Thyroid gland (tissue), 4 donors: ENCODE data around the gene MBTPS2. TPM values are rescaled to one million over a fixed set of nuclear protein-coding genes. Genes with fewer than 3 reads are reported as not detected.
"Not testable (repeated sequence)": the region's sequence is repeated elsewhere in the genome, so short reads cannot be mapped to it uniquely, and the experiment has no call there.

Experiments used
- DNase-seq, 2 donors: peaks; one replicate each; pipeline ENCODE4 v3.0.0-alpha.2; 2019
- H3K27ac ChIP-seq, 3 donors: fragments of 200-600 bp; sonication (generic); 1 replicate in 2 of 3; 2 replicates in 1 of 3; pipeline ENCODE4 v1.5.1; 2016 to 2019; ENCODE audit warnings: mild to moderate bottlenecking in 1 of 3, moderate library complexity in 1 of 3
- H3K27me3 ChIP-seq: fragments of 200-600 bp; sonication (generic); one replicate; pipeline ENCODE4 v1.5.1; 2019
- H3K36me3 ChIP-seq, 2 donors: fragments of 200-600 bp; sonication (generic); one replicate each; pipeline ENCODE4 v1.5.1; 2016 to 2019
- H3K4me1 ChIP-seq, 2 donors: fragments of 200-600 bp; sonication (generic); one replicate each; pipeline ENCODE4 v1.5.1; 2017 to 2019
- H3K4me3 ChIP-seq, 3 donors: fragments of 200-600 bp; sonication (generic); replicated peaks in 1 of 3; 1 replicate in 2 of 3; 2 replicates in 1 of 3; pipeline ENCODE4 v1.5.1; 2016; ENCODE audit warnings: mild to moderate bottlenecking in 1 of 3
- H3K9me3 ChIP-seq: fragments of 200-600 bp; sonication (generic); one replicate; pipeline ENCODE4 v1.5.1; 2017
- POLR2A ChIP-seq, 2 donors: fragments of 450-650 bp; IDR thresholded peaks; one replicate each; pipeline ENCODE4 v1.6.1; 2017; ENCODE audit warnings: antibody characterized with exemption in 2 of 2, mild to moderate bottlenecking in 2 of 2, moderate library complexity in 1 of 2
- WGBS, 2 donors: methylation state at CpG; one replicate each; pipeline ENCODE4 v1.1.5; 2017; 5-methylcytosine and 5-hydroxymethylcytosine counted together
- intact Hi-C: fragments of 100-400 bp; cut with DNase I; formaldehyde crosslinking; loops from one replicate; pipeline ENCODE4 v1.15.1; 2023
- total RNA-seq, 4 donors: library from RNA; depleted of rRNA; stranded (reverse); fragments of >200 nt; gene quantifications; one replicate each; pipeline ENCODE4 v1.2.3, GENCODE V29; 2016
- TF ChIP-seq, protein P1 (sequence below), 6 experiments: fragments of 200-600 bp in 3 of 6; fragments of 450-650 bp in 3 of 6; sonication (generic) in 3 of 6; IDR thresholded peaks; one replicate each; pipeline ENCODE4 v1.5.1; 2016 to 2019; ENCODE audit warnings: antibody characterized with exemption in 6 of 6, mild to moderate bottlenecking in 2 of 6, inconsistent platforms in 1 of 6, moderate library complexity in 1 of 6

MBTPS2 gene
- total RNA-seq, 4 donors from 2014 or later = 9.6 to 13.9 (median 12.2) TPM

DNA sequence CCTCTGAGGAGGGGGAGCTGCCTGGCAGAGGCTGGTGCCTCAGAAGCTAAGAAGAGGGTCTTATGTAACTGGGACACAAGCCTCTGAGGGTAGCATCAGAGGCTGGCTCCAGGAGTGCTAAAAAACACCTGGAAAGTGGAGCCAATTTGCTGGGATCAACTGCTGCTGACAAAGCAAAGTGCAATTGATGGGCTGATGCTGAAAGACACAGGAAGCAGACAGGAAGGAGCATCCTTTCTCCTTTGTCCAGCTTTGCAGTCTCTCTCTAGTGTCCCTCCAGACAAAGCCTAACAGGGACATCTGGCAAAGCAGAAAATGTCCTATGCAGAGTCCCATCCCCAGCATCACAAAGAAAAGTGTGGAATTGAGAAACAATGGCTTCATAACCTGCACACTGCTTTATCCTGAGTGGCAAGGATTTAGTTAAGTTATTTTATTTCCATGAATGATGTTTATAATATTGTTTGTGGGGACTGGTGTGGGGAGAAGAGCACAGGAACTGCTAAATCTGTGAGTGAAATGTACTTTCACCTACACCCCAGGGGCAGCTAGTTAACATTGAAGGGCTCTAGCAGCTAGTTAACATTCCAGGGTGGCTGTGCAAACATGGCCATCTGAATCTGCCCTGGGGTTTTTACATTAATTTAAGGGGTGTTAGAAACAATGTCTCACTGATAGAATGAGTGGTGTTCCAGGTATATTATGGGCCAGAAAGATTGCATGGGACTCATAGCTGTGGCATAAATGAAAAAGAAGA, 25.6 kb upstream of the MBTPS2 start:
- H3K9me3 ChIP-seq = no peaks in the 10 kb centered on the region
- no peak overlapping the region for H3K27ac ChIP-seq
- no peak for DNase-seq
- TF ChIP-seq, protein P1, sequence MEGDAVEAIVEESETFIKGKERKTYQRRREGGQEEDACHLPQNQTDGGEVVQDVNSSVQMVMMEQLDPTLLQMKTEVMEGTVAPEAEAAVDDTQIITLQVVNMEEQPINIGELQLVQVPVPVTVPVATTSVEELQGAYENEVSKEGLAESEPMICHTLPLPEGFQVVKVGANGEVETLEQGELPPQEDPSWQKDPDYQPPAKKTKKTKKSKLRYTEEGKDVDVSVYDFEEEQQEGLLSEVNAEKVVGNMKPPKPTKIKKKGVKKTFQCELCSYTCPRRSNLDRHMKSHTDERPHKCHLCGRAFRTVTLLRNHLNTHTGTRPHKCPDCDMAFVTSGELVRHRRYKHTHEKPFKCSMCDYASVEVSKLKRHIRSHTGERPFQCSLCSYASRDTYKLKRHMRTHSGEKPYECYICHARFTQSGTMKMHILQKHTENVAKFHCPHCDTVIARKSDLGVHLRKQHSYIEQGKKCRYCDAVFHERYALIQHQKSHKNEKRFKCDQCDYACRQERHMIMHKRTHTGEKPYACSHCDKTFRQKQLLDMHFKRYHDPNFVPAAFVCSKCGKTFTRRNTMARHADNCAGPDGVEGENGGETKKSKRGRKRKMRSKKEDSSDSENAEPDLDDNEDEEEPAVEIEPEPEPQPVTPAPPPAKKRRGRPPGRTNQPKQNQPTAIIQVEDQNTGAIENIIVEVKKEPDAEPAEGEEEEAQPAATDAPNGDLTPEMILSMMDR (IDR thresholded peaks at IDR 0.05) = no peak
- no peaks in the 10 kb centered on the region for H3K27me3 ChIP-seq
- H3K36me3 ChIP-seq = no peaks in the 10 kb centered on the region
- no peak overlapping the region for H3K4me3 ChIP-seq
- H3K4me1 ChIP-seq = no peaks in the 10 kb centered on the region
- intact Hi-C loops = no loop called here

DNA sequence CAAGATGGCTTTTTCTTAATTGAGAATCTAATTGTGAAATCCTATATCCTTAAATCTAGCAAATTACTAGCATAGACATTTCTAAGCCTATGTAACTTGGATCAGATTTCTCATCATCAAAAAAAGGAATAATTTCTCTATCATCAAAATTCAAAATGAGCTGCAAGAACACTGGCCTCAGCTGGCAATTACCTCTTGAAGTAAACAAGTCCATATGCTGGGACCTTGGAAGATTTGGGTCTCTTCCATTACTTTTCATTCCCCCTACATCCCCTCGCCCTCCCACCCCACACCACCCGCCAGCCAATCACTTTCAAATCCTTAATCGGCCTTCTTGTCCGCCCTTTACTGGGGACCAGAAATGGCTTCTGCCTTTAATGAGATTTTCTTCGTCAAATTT, 23.3 kb upstream of the MBTPS2 start:
- Histone ChIP-seq H3K36me3 (no peaks in the 10 kb centered on the region), H3K4me1 (no peaks in the 10 kb centered on the region), H3K9me3 (no peaks in the 10 kb centered on the region), H3K27ac (no peak overlapping the region), H3K4me3 (no peak overlapping the region), H3K27me3 (no peaks in the 10 kb centered on the region)
- intact Hi-C loops = no loop called here
- WGBS, 2 donors = 86 to 90% methylated on average over 5 of the region's 5 CpGs
- DNase-seq = no peak
- TF ChIP-seq, protein P1 (IDR thresholded peaks at IDR 0.05) = no peak
- no peak for TF ChIP-seq POLR2A (IDR thresholded peaks at IDR 0.05)

DNA sequence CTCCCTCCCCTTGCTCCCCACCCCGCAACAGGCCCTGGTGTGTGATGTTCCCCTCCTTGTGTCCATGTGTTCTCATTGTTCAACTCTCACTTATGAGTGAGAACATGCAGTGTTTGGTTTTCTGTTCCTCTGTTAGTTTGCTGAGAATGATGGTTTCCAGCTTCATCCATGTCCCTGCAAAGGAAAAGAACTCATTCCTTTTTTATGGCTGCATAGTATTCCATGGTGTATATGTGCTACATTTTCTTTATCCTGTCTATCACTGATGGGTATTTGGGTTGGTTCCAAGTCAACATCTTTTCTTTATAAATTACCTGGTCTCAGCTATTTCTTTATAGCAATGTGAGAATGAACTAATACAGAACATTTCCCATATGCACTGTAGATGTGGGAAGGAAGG, 19.2 kb upstream of the MBTPS2 start:
- H3K4me1 ChIP-seq, H3K4me3 ChIP-seq, H3K27ac ChIP-seq, H3K27me3 ChIP-seq, H3K36me3 ChIP-seq, intact Hi-C loops, H3K9me3 ChIP-seq, DNase-seq: not testable (repeated sequence)
- 95 to 100% methylated on average over 1 of the region's 1 CpG for WGBS, 2 donors

DNA sequence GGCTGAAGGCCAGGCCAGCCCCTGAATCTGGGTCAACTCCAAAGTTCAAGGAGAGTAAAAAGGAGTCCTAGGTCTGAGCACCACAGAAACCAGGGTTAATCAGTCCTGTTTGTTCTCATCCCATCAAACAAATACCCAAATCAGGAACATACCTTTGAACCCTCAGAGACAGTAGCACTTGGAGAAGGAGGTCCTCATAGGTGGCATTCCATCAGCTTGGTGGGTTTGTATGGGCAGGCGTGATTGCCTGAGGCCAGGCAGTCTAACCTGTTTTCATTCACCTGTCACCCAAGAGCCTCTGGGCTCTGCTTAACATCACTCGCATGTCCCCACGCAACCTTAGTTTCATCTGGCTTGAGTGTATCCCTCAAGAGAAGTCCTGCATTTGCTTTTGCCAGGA, 17.5 kb upstream of the MBTPS2 start:
- H3K4me1 ChIP-seq = no peaks in the 10 kb centered on the region
- no peak for DNase-seq
- 82 to 91% methylated on average over 3 of the region's 3 CpGs for WGBS, 2 donors
- no peaks in the 10 kb centered on the region for H3K36me3 ChIP-seq
- no peaks in the 10 kb centered on the region for H3K27me3 ChIP-seq
- no peaks in the 10 kb centered on the region for H3K9me3 ChIP-seq
- no peak overlapping the region for H3K4me3 ChIP-seq
- intact Hi-C loops = no loop called here
- no peak overlapping the region for H3K27ac ChIP-seq
- TF ChIP-seq, protein P1 (IDR thresholded peaks at IDR 0.05) = no peak
- TF ChIP-seq POLR2A (IDR thresholded peaks at IDR 0.05) = no peak

DNA sequence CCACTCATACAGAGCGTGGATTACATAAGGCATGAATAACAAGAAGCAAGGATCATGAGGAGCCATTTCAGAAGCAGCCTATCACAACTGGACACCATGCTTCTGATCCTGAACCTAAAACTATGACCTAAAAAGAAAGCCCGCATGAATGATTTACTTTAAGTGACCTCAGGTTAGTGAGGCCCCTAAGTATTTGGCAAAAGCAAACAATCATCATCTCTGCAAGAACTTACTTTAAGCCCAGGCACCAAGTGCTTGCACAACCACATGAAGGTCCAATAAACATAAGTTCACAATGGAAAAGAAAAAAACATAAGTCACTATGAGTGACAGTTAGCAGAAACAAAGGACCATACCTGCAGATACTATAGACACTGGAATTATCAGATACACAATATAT, 7.9 kb upstream of the MBTPS2 start:
- TF ChIP-seq, protein P1 (IDR thresholded peaks at IDR 0.05) = no peak
- TF ChIP-seq POLR2A (IDR thresholded peaks at IDR 0.05) = no peak
- Histone ChIP-seq H3K4me3 (no peak overlapping the region), H3K36me3 (no peaks in the 10 kb centered on the region), H3K4me1 (no peaks in the 10 kb centered on the region), H3K9me3 (no peaks in the 10 kb centered on the region), H3K27me3 (no peaks in the 10 kb centered on the region), H3K27ac (no peak overlapping the region)
- intact Hi-C loops = no loop called here
- WGBS, 2 donors = 80 to 93% methylated on average over 2 of the region's 2 CpGs
- DNase-seq = no peak
